RWPE1 (cell line): ENCODE data around the gene ARID1B.

Experiments
- CTCF ChIA-PET: fragments of 350-600 bp; sonication (Branson Sonifier 250); formaldehyde crosslinking; extraction: SDS; loops from one replicate; lab custom pipeline; 2021; lab: Yijun Ruan, JAX
- POLR2A ChIA-PET: fragments of 400-600 bp; formaldehyde crosslinking; extraction: SDS; loops from one replicate; lab custom pipeline; 2020; ENCODE audit warnings: antibody characterized with exemption; ENCODE audit not compliant: low non-redundant PET; lab: Yijun Ruan, JAX
- DNase-seq: peaks from one replicate; pipeline ENCODE4 v3.0.0; 2012; ENCODE audit warnings: low spot score
- H3K27ac ChIP-seq: fragments of 450-650 bp; 2 replicates; pipeline ENCODE4 v1.5.1; 2017
- CTCF ChIP-seq: fragments of 450-650 bp; conservative IDR thresholded peaks from 2 replicates; pipeline ENCODE4 v1.5.1; 2017; ENCODE audit warnings: low read depth, mild to moderate bottlenecking

Gene ARID1B

GRCh38 chr6:156873654-156874380 is 96.6 kb downstream of the ARID1B start:
- ChIA-PET POLR2A (no interaction called here), CTCF (interaction anchor here (0.6 kb wide), 2 partner anchors 117 to 131 kb away, joined by 3 to 6 read pairs; no protein-coding TSS in a partner anchor)
- DNase-seq, result no peak
- no peak for TF ChIP-seq CTCF
- no peak overlapping the region for H3K27ac ChIP-seq

- H3K27ac ChIP-seq, result no peak overlapping the region
- no peak for TF ChIP-seq CTCF
- ChIA-PET CTCF (interaction anchor here (0.5 kb wide), 1 partner anchor 9 kb away, joined by 3 read pairs; no protein-coding TSS in a partner anchor), POLR2A (no interaction called here)
- no peak for DNase-seq
Measured at GRCh38 chr6:156875062-156875461, 97.9 kb downstream of the ARID1B start.

GRCh38 chr6:156876302-156876701 is 99.1 kb downstream of the ARID1B start:
- CTCF ChIA-PET, result no interaction called here
- no peak for DNase-seq
- TF ChIP-seq CTCF, result no peak; the same call in 1 of the 2 replicates
- no peak overlapping the region for H3K27ac ChIP-seq
- POLR2A ChIA-PET, result no interaction called here

GRCh38 chr6:156877126-156877863 is 100.1 kb downstream of the ARID1B start:
- H3K27ac ChIP-seq, result no peak overlapping the region
- CTCF ChIA-PET, result no interaction called here
- no peak for TF ChIP-seq CTCF
- POLR2A ChIA-PET, result interaction anchor here (0.7 kb wide), 1 partner anchor 28 kb away, joined by 3 read pairs; no protein-coding TSS in a partner anchor
- no peak for DNase-seq

GRCh38 chr6:156878681-156879080 is 101.5 kb downstream of the ARID1B start:
- no peak for DNase-seq
- POLR2A ChIA-PET, result no interaction called here
- TF ChIP-seq CTCF, result no peak
- no peak overlapping the region for H3K27ac ChIP-seq
- CTCF ChIA-PET, result interaction anchor here (0.5 kb wide), 1 partner anchor 69 kb away, joined by 12 read pairs; no protein-coding TSS in a partner anchor

GRCh38 chr6:156879186-156879585 is 102.0 kb downstream of the ARID1B start:
- TF ChIP-seq CTCF, result no peak
- POLR2A ChIA-PET, result no interaction called here
- no peak overlapping the region for H3K27ac ChIP-seq
- DNase-seq, result no peak
- CTCF ChIA-PET, result interaction anchor here (0.5 kb wide), 1 partner anchor 69 kb away, joined by 12 read pairs; no protein-coding TSS in a partner anchor
